Measurements from ENCODE around the gene TPK1.

The TPK1 gene

GRCh38 chr7:144668503-144668902 lies 167.3 kb downstream of the TPK1 start:
- TF ChIP-seq, protein P1, sequence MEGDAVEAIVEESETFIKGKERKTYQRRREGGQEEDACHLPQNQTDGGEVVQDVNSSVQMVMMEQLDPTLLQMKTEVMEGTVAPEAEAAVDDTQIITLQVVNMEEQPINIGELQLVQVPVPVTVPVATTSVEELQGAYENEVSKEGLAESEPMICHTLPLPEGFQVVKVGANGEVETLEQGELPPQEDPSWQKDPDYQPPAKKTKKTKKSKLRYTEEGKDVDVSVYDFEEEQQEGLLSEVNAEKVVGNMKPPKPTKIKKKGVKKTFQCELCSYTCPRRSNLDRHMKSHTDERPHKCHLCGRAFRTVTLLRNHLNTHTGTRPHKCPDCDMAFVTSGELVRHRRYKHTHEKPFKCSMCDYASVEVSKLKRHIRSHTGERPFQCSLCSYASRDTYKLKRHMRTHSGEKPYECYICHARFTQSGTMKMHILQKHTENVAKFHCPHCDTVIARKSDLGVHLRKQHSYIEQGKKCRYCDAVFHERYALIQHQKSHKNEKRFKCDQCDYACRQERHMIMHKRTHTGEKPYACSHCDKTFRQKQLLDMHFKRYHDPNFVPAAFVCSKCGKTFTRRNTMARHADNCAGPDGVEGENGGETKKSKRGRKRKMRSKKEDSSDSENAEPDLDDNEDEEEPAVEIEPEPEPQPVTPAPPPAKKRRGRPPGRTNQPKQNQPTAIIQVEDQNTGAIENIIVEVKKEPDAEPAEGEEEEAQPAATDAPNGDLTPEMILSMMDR (IDR thresholded peaks at IDR 0.05; ENCODE audit: low read length): no peak
- TF ChIP-seq EZH2 (IDR thresholded peaks at IDR 0.05; ENCODE audit: borderline replicate concordance, low read length): no peak
- H2AFZ ChIP-seq (ENCODE audit: low read length): no peak overlapping the region
- no peaks in the 10 kb centered on the region for H3K79me2 ChIP-seq (ENCODE audit: insufficient read depth, low read length)
- no peak overlapping the region for H3K4me3 ChIP-seq (ENCODE audit: low read depth, low read length, poor library complexity, severe bottlenecking)
- no peaks in the 10 kb centered on the region for H3K9me2 ChIP-seq (ENCODE audit: low read depth, low read length)
- H3K27ac ChIP-seq (ENCODE audit: low read depth, low read length, poor library complexity, severe bottlenecking): no peak overlapping the region
- no peaks in the 10 kb centered on the region for H3K27me3 ChIP-seq (ENCODE audit: insufficient read depth, low read length)
- H3K36me3 ChIP-seq (ENCODE audit: insufficient read depth, low read length): no peaks in the 10 kb centered on the region
- no peaks in the 10 kb centered on the region for H4K20me1 ChIP-seq (ENCODE audit: insufficient read depth, low read length)
- H3F3A ChIP-seq (ENCODE audit: insufficient read depth, low read length): no peaks in the 10 kb centered on the region
- H3K9me3 ChIP-seq (ENCODE audit: low read length): no peaks in the 10 kb centered on the region
- no peaks in the 10 kb centered on the region for H3K4me1 ChIP-seq (ENCODE audit: insufficient read depth, low read length, severe bottlenecking)
- no peak overlapping the region for H3K4me2 ChIP-seq (ENCODE audit: low read length)
- H3K9ac ChIP-seq (ENCODE audit: low read length): no peak overlapping the region

GRCh38 chr7:144665689-144666381 lies 170.0 kb downstream of the TPK1 start:
- no peak overlapping the region for H3K4me2 ChIP-seq (ENCODE audit: low read length)
- no peak overlapping the region for H3K27ac ChIP-seq (ENCODE audit: low read depth, low read length, poor library complexity, severe bottlenecking)
- H4K20me1 ChIP-seq (ENCODE audit: insufficient read depth, low read length): no peaks in the 10 kb centered on the region
- no peak overlapping the region for H3K4me3 ChIP-seq (ENCODE audit: low read depth, low read length, poor library complexity, severe bottlenecking)
- H2AFZ ChIP-seq (ENCODE audit: low read length): no peak overlapping the region
- TF ChIP-seq, protein P1 (IDR thresholded peaks at IDR 0.05; ENCODE audit: low read length): no peak
- TF ChIP-seq EZH2 (IDR thresholded peaks at IDR 0.05; ENCODE audit: borderline replicate concordance, low read length): no peak
- no peaks in the 10 kb centered on the region for H3K9me2 ChIP-seq (ENCODE audit: low read depth, low read length)
- H3K4me1 ChIP-seq (ENCODE audit: insufficient read depth, low read length, severe bottlenecking): no peaks in the 10 kb centered on the region
- no peak overlapping the region for H3K9ac ChIP-seq (ENCODE audit: low read length)
- no peaks in the 10 kb centered on the region for H3K27me3 ChIP-seq (ENCODE audit: insufficient read depth, low read length)
- H3K79me2 ChIP-seq (ENCODE audit: insufficient read depth, low read length): no peaks in the 10 kb centered on the region
- no peaks in the 10 kb centered on the region for H3K36me3 ChIP-seq (ENCODE audit: insufficient read depth, low read length)
- H3K9me3 ChIP-seq (ENCODE audit: low read length): no peaks in the 10 kb centered on the region
- no peaks in the 10 kb centered on the region for H3F3A ChIP-seq (ENCODE audit: insufficient read depth, low read length)

DNA sequence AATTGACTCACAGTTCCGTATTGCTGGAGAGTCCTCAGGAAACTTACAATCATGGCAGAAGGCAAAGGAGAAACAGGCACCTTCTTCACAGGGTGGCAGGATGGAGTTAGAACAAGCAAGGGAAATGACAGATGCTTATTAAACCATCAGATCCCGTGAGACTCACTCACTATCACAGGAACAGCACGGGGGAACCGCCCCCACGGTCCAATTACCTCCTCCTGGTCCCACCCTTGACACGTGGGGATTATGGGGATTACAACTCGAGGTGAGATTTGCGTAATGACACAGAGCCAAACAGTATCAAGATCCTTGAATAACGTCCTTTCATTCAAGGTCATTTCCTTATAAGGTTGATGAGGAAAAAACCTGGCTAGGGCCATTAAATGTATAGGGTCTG lies 176.6 kb downstream of the TPK1 start:
- H2AFZ ChIP-seq (ENCODE audit: low read length): no peak overlapping the region
- H3K27ac ChIP-seq (ENCODE audit: low read depth, low read length, poor library complexity, severe bottlenecking): no peak overlapping the region
- H3K4me1 ChIP-seq (ENCODE audit: insufficient read depth, low read length, severe bottlenecking): no peaks in the 10 kb centered on the region
- no peaks in the 10 kb centered on the region for H3K79me2 ChIP-seq (ENCODE audit: insufficient read depth, low read length)
- H3K36me3 ChIP-seq (ENCODE audit: insufficient read depth, low read length): no peaks in the 10 kb centered on the region
- no peak overlapping the region for H3K4me3 ChIP-seq (ENCODE audit: low read depth, low read length, poor library complexity, severe bottlenecking)
- no peaks in the 10 kb centered on the region for H3K9me3 ChIP-seq (ENCODE audit: low read length)
- H3K4me2 ChIP-seq (ENCODE audit: low read length): no peak overlapping the region
- TF ChIP-seq EZH2 (IDR thresholded peaks at IDR 0.05; ENCODE audit: borderline replicate concordance, low read length): no peak
- TF ChIP-seq, protein P1 (IDR thresholded peaks at IDR 0.05; ENCODE audit: low read length): no peak
- H3K9ac ChIP-seq (ENCODE audit: low read length): no peak overlapping the region
- H3F3A ChIP-seq (ENCODE audit: insufficient read depth, low read length): no peaks in the 10 kb centered on the region
- no peaks in the 10 kb centered on the region for H3K27me3 ChIP-seq (ENCODE audit: insufficient read depth, low read length)
- no peaks in the 10 kb centered on the region for H3K9me2 ChIP-seq (ENCODE audit: low read depth, low read length)
- H4K20me1 ChIP-seq (ENCODE audit: insufficient read depth, low read length): no peaks in the 10 kb centered on the region

All from OCI-LY1 (cell line).